ENCODE results near the gene ABCA4. TPM values are rescaled to one million over a fixed set of nuclear protein-coding genes. Genes with fewer than 3 reads are reported as not detected.

Gene ABCA4
- total RNA-seq, 1 donor from 2014 or later: 1.4 TPM

DNA sequence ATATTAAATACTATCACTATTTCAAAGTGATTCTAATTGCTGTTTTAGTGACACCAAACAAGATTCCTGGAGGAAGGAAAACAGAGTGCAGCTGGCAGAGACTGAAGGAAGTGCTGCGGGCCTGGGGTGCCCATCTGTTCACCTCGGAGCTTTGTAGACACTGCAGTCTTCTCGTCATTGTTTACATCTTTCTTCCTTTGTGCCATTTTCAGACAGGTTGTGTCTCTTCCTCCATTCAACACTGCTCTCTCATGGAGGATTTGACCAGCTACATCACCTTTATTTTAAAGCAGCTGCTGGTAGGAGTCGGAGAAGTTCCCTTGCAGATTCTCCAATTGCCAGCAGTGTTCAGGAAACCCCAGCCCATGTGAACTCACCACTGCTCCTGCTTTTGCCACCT lies 37.3 kb downstream of the ABCA4 start:
- H3K36me3 ChIP-seq: no peaks in the 10 kb centered on the region
- H3K4me3 ChIP-seq: no peak overlapping the region
- TF ChIP-seq, protein P1, sequence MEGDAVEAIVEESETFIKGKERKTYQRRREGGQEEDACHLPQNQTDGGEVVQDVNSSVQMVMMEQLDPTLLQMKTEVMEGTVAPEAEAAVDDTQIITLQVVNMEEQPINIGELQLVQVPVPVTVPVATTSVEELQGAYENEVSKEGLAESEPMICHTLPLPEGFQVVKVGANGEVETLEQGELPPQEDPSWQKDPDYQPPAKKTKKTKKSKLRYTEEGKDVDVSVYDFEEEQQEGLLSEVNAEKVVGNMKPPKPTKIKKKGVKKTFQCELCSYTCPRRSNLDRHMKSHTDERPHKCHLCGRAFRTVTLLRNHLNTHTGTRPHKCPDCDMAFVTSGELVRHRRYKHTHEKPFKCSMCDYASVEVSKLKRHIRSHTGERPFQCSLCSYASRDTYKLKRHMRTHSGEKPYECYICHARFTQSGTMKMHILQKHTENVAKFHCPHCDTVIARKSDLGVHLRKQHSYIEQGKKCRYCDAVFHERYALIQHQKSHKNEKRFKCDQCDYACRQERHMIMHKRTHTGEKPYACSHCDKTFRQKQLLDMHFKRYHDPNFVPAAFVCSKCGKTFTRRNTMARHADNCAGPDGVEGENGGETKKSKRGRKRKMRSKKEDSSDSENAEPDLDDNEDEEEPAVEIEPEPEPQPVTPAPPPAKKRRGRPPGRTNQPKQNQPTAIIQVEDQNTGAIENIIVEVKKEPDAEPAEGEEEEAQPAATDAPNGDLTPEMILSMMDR (IDR thresholded peaks at IDR 0.05): no peak
- no peaks in the 10 kb centered on the region for H3K9me3 ChIP-seq
- intact Hi-C loops (cut with DNase I): no loop called here
- H3K27me3 ChIP-seq: no peaks in the 10 kb centered on the region
- DNase-seq (no peak), ATAC-seq (no peak)
- no peak overlapping the region for H3K27ac ChIP-seq
- no peaks in the 10 kb centered on the region for H3K4me1 ChIP-seq

DNA sequence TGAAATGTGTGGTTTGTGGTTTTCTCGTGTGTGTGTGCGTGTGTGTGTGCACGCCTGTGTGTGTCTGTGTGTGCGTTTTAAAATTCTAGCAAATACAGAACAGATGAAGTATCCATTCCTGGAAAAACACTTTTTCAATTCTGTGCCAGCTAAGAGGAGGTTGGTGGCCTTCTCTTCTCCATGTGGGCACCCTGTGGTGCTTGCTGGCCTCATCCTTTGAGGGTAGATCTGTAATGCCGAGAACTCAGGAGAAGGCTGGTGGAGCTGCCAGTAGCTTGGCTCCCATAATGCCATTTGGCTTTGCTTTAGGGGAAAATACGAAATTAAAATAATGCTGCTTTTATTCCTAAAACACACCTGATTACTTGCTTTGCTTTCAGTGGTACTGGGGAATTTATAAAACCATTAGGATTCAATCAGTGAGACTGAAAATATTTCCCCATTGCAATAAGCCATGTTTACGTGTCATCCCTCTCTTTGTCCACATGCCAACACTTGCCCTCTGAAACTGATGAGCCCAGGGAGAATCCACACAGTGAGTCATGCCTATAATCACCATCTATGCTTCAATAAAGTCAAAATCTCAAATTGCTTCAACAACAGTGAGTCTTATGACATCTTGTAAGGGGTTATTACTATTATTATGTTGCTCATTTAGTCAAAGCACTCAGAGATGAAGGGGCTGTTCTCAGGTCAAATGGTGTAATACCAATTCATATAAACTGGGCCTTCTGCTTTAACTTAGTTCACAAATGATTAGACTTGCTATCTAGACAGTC lies 39.2 kb downstream of the ABCA4 start:
- TF ChIP-seq, protein P1 (IDR thresholded peaks at IDR 0.05): no peak

DNA sequence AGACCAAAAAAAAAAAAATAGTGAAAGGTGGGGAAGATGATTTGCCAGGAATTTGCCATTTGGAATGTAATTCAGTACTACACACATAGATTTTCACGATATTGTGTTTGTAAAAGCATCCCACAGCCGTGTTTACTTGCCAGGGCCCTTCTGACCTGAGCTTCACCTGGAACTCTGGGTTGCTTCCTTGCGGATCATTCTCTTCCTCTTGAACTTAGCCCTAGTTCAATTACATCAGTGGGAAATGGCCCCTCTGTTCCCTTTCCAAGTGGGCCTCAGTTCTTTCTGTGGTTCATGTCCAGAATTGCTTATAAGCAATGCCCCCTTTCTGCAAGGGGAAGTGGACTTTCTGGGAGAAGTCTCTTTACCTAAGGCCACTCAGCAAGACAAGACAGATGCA lies 41.0 kb downstream of the ABCA4 start:
- intact Hi-C loops (cut with DNase I): no loop called here
- DNase-seq (no peak), ATAC-seq (no peak)
- Histone ChIP-seq H3K9me3 (no peaks in the 10 kb centered on the region), H3K4me3 (no peak overlapping the region), H3K36me3 (no peaks in the 10 kb centered on the region), H3K27ac (no peak overlapping the region), H3K27me3 (no peaks in the 10 kb centered on the region), H3K4me1 (no peaks in the 10 kb centered on the region)
- TF ChIP-seq, protein P1 (IDR thresholded peaks at IDR 0.05): no peak

More for the DNA sequence above, 39.2 kb downstream of the ABCA4 start:
- DNase-seq (no peak), ATAC-seq (no peak)
- Histone ChIP-seq H3K36me3 (no peaks in the 10 kb centered on the region), H3K4me1 (no peaks in the 10 kb centered on the region), H3K9me3 (no peaks in the 10 kb centered on the region), H3K27ac (no peak overlapping the region), H3K4me3 (no peak overlapping the region), H3K27me3 (no peaks in the 10 kb centered on the region)
- intact Hi-C loops (cut with DNase I): no loop called here

DNA sequence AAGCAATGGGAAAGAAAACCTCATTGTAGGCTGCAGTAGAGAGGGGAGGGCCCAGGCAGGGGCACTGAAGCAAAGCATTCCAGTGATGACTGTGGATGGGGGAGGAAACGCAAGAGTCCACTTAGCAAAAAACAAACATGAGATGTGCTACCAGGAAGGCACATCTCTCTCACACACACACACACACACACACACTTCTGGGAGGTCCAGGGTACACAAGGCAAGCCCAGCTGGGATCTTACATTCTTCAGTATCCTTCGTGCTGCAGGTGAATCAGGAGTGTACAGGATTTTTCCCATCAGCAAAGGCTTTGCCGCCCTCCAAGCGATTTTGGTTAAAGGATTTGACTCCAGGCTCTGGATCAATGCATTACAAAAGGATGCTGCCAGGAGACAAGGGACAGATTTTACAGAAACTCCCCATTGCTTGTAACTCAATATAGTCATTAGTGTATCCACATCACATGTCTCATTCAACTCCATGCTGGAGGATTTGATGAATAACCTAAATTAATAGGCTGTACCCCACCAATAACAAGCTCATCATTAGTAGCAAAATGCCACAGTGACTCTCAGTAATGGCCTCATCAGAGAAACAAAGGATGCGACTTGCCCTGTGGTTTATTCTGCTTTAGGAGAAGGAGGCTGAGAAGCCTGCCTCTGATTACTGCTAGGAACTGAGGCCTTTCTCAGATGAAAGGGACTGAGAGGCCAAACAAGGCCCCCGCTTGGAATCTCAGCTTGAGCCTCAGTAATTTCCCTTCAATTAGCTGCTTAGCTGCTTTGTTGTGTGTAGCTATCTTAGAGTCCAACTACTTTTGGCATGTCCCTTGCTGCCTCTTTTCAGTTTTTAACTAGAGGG lies 41.6 kb downstream of the ABCA4 start:
- intact Hi-C loops (cut with DNase I): no loop called here
- peak; percentile 79 for ATAC-seq
- TF ChIP-seq, protein P1 (IDR thresholded peaks at IDR 0.05): no peak
- Histone ChIP-seq H3K27ac (no peak overlapping the region), H3K9me3 (no peaks in the 10 kb centered on the region), H3K27me3 (no peaks in the 10 kb centered on the region), H3K36me3 (no peaks in the 10 kb centered on the region), H3K4me3 (no peak overlapping the region), H3K4me1 (no peaks in the 10 kb centered on the region)
- no peak for DNase-seq

DNA sequence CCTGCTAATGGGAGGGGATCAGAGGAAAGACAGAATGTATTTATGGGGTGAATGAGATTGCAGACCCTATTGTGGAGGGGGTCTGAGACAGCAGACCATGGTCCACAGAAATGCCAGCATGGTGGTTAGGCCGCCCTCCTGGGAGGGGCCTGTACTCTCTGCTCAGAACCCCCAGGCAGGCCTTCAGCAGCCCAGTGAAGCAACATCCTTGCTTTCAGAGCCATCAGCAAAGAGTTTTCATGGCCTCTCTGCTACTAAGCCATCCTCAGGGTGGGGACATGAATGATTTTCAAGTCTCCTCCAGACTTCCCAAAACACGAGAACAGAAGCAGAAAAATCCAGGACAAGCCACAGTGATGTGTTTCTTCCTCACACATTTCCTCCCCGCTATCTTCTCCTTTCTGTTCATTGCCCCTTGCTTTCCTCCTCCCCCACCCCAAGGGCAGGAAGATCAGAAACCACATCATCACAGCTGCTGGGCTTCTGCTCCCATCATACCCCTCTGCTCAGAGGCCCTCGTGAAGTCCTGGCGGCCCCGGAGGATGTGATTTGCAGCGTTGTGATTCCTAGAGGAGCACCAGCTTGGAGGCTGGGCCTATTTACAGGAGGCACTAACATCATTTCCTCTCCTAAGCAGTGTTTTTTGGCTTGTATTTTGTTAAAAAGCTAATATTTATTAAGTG lies 48.0 kb downstream of the ABCA4 start:
- H3K4me1 ChIP-seq: peaks cover 21% of the 10 kb centered on the region

More for the DNA sequence above, 48.0 kb downstream of the ABCA4 start:
- no peaks in the 10 kb centered on the region for H3K36me3 ChIP-seq
- intact Hi-C loops (cut with DNase I): no loop called here
- TF ChIP-seq, protein P1 (IDR thresholded peaks at IDR 0.05): no peak
- no peaks in the 10 kb centered on the region for H3K27me3 ChIP-seq
- no peak overlapping the region for H3K4me3 ChIP-seq
- ATAC-seq: no peak
- H3K9me3 ChIP-seq: no peaks in the 10 kb centered on the region
- DNase-seq: no peak
- H3K27ac ChIP-seq: no peak overlapping the region
